IPS-NIHi7 (cell line): ENCODE data around the gene TTBK2.

Experiments used
- DNase-seq: peaks from one replicate; pipeline ENCODE4 v3.0.0; 2012; ENCODE audit warnings: mixed read lengths; ENCODE audit errors: extremely low spot score

Gene TTBK2

GRCh38 chr15:42693496-42693895 lies 227.1 kb downstream of the TTBK2 start:
- DNase-seq, result peak; percentile 2

GRCh38 chr15:42692997-42693396 lies 227.6 kb downstream of the TTBK2 start:
- DNase-seq, result peak; percentile 5

GRCh38 chr15:42692536-42692935 lies 228.0 kb downstream of the TTBK2 start:
- no peak for DNase-seq

GRCh38 chr15:42691770-42692169 lies 228.8 kb downstream of the TTBK2 start:
- DNase-seq, result no peak

GRCh38 chr15:42691308-42691707 lies 229.3 kb downstream of the TTBK2 start:
- no peak for DNase-seq
